ENCODE measurements around the gene C6orf47. TPM values are rescaled to one million over a fixed set of nuclear protein-coding genes. Genes with fewer than 3 reads are reported as not detected.

The C6orf47 gene
- total and polyA plus RNA-seq, 10 of the 15 experiments (the other 5 are each of a cell fraction or from before 2014, with no cell fraction given), result 0.16 to 20.4 (median 17.3) TPM; not detected in 1

DNA sequence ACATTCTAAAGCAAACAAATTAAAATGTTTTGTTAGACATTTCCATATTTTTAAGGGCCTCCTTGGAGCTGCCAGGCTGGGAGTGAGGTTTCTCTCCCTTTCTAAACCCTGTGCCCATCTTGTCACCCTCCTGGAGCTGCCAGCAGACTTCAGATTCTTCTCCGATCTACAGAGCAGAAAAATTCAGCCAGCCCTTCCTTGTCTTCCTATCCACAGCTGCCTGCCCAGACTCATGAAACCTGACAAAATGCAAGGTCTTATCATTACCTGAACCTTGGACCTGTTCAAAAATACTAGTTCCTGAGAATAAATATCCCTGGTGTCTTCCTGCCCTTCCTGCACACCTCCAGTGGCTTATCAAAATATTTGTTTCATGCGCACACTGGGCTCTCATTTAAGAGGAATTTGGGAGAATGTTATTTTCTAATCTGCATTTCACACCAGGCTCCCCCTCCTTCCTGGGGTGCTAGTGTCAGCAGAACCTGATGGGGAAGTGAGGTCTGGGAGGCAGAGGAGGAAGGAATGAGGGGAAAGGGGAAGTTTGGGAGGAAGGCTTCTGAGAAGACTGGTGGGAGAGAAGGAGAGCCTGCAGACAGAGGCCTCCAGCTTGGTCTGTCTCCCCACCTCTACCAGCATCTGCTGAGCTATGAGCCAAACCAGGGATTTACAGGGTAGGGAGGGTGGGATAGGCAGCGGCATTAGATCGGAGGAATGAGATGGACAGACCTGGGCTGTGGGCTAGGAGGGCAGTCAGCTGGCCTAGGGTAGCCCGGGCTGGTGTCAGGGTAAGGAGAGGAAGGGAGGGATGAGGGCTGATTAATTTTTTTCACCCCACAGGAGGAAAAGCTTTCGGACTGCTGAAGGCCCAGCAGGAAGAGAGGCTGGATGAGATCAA lies 45.6 kb downstream of the C6orf47 start, which contains the start of gene AIF1 (continued):
- TF ChIP-seq IRF5 (IDR thresholded peaks at IDR 0.05; ENCODE audit: borderline replicate concordance), result no peak
- no peak for TF ChIP-seq RELA (IDR thresholded peaks at IDR 0.05; ENCODE audit: borderline replicate concordance, partially characterized antibody)
- no peak for TF ChIP-seq YY1 (IDR thresholded peaks at IDR 0.05; ENCODE audit: low read depth, low read length)
- no peak for TF ChIP-seq BCL11A (IDR thresholded peaks at IDR 0.05; ENCODE audit: low read depth, low read length)
- TF ChIP-seq MEF2B (IDR thresholded peaks at IDR 0.05; ENCODE audit: partially characterized antibody, poor library complexity, severe bottlenecking), result no peak
- no peak for TF ChIP-seq BACH1 (IDR thresholded peaks at IDR 0.05; ENCODE audit: borderline replicate concordance)
- TF ChIP-seq ETV6 (conservative IDR thresholded peaks at IDR 0.05 in 1 of 2, IDR thresholded peaks at IDR 0.05 in 1 of 2; ENCODE audit: borderline replicate concordance in 1 of 2, low read depth in 1 of 2), result no peak
- TF ChIP-seq NFIC (IDR thresholded peaks at IDR 0.05; ENCODE audit: low read depth, low read length), result no peak
- TF ChIP-seq DPF2 (IDR thresholded peaks at IDR 0.05), result peak; percentile 54; the same call in 1 of the 2 replicates
- no peak for TF ChIP-seq ZNF622 (IDR thresholded peaks at IDR 0.05)
- TF ChIP-seq, protein P1, sequence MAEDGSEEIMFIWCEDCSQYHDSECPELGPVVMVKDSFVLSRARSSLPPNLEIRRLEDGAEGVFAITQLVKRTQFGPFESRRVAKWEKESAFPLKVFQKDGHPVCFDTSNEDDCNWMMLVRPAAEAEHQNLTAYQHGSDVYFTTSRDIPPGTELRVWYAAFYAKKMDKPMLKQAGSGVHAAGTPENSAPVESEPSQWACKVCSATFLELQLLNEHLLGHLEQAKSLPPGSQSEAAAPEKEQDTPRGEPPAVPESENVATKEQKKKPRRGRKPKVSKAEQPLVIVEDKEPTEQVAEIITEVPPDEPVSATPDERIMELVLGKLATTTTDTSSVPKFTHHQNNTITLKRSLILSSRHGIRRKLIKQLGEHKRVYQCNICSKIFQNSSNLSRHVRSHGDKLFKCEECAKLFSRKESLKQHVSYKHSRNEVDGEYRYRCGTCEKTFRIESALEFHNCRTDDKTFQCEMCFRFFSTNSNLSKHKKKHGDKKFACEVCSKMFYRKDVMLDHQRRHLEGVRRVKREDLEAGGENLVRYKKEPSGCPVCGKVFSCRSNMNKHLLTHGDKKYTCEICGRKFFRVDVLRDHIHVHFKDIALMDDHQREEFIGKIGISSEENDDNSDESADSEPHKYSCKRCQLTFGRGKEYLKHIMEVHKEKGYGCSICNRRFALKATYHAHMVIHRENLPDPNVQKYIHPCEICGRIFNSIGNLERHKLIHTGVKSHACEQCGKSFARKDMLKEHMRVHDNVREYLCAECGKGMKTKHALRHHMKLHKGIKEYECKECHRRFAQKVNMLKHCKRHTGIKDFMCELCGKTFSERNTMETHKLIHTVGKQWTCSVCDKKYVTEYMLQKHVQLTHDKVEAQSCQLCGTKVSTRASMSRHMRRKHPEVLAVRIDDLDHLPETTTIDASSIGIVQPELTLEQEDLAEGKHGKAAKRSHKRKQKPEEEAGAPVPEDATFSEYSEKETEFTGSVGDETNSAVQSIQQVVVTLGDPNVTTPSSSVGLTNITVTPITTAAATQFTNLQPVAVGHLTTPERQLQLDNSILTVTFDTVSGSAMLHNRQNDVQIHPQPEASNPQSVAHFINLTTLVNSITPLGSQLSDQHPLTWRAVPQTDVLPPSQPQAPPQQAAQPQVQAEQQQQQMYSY (CRISPR knock-in tag; IDR thresholded peaks at IDR 0.05), result no peak
- TF ChIP-seq ASH2L (IDR thresholded peaks at IDR 0.05; ENCODE audit: borderline replicate concordance, low read depth), result no peak
- TF ChIP-seq STAT3 (IDR thresholded peaks at IDR 0.05; ENCODE audit: low read depth, low read length), result no peak
- TF ChIP-seq FOS (IDR thresholded peaks at IDR 0.05; ENCODE audit: borderline replicate concordance, extremely low read depth, insufficient read length), result no peak
- 0 out of 2 replicates have a peak, but pooled peaks have one; percentile 26 for TF ChIP-seq SPI1 (IDR thresholded peaks at IDR 0.05; ENCODE audit: borderline replicate concordance, insufficient read depth, low read depth, low read length)
- no peak for TF ChIP-seq JUNB (IDR thresholded peaks at IDR 0.05)
- TF ChIP-seq NR2C1 (IDR thresholded peaks at IDR 0.05), result no peak
- TF ChIP-seq E2F8 (IDR thresholded peaks at IDR 0.05; ENCODE audit: low read depth, partially characterized antibody), result no peak
- no peak for TF ChIP-seq FOXK2 (IDR thresholded peaks at IDR 0.05)
- no peak for TF ChIP-seq CEBPB (IDR thresholded peaks at IDR 0.05; ENCODE audit: borderline replicate concordance in 1 of 2, low read depth in 2 of 2, low read length in 2 of 2)
